GM19455 (cell line): ENCODE results near the gene P3H2.

ENCODE experiments used
- ATAC-seq: cut with Tn5 transposase; IDR thresholded peaks from one replicate; pipeline ENCODE4 v1.9.1; 2021; ENCODE audit not compliant: unreplicated experiment

The P3H2 gene

GRCh38 chr3:189947948-189948723 is 172.6 kb downstream of the P3H2 start:
- no peak for ATAC-seq

DNA sequence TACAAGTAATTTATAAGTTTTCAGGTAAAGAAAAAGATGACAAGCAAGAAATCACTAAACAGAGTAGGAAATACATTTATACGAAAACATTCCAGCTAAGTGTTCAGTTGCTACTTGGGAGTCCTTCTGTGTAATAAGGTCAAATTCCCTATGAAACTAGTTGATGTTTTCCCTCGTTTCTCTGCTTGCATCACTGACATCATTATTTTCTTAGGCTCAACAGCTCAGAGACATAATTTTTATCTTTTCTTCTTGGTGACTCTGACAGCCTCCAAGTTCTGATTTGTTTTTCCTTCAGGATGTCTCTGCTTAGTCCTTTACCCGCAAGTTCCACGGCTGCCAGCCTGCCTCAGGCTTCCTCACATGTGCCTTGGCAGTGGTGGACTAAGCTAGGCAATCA is 173.6 kb downstream of the P3H2 start:
- no peak for ATAC-seq

- no peak for ATAC-seq
Measured at GRCh38 chr3:189945935-189946709, 174.6 kb downstream of the P3H2 start.

DNA sequence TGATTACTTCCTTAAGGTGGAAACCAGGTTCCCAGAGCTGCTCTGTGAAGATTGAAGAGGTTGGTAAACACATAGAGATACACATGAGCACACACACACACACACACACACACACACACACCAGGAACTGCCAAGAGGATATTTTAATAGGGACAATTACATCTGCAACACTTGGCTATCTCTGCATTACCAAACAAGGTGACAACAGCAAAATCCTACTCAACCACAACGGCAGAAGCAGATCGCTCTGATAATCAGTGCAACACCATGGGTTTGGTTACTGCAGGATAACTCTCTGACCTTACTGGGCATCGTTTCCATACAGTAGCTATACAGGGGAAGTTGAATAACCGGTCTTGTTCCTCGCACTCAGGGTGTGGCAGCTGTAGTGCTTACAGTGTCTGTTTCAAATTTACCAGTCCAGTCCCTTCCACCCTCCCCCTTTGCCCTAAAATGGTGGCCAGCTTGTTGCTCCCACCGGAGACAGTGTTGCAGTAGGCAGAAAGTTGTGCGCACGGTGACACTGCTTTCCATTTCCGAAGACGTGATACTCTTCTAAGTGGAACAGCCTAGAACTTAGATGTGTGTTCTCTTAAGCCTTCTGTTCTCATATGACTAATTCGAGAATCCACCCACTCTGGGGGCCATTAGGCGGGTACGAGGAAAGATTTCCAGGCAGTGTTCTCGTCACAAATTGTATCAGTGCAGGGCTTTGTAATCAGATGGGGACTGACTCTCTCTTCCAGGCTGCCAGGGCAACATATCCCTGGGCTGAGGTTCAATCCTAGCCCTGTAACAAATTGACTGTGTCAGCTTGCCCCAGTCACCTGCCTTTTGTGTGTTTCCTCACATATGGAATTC is 176.2 kb downstream of the P3H2 start:
- ATAC-seq = no peak

- ATAC-seq = no peak
Measured at GRCh38 chr3:189942948-189943347, 177.7 kb downstream of the P3H2 start.

- ATAC-seq = no peak
Measured at GRCh38 chr3:189941679-189942078, 179.0 kb downstream of the P3H2 start.

DNA sequence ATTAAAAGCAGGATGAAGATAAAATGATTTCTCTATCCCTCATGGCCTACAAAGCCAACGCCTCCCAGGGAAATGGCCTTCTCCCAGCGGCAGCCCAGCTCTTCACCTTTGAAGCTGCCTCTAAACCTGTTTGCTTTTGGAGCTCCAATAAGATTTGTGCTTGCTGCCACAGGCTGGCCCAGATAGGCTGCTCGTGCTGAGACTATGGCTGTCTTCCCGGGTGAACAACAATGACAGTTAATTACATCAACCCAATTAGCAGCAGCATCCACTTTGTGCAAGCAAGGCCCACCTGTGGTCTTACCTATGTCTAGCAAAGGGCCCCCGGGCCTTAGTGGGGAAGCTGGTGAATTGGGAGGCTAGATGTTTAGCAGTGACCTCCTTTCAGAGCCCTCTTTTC is 179.6 kb downstream of the P3H2 start:
- no peak for ATAC-seq

DNA sequence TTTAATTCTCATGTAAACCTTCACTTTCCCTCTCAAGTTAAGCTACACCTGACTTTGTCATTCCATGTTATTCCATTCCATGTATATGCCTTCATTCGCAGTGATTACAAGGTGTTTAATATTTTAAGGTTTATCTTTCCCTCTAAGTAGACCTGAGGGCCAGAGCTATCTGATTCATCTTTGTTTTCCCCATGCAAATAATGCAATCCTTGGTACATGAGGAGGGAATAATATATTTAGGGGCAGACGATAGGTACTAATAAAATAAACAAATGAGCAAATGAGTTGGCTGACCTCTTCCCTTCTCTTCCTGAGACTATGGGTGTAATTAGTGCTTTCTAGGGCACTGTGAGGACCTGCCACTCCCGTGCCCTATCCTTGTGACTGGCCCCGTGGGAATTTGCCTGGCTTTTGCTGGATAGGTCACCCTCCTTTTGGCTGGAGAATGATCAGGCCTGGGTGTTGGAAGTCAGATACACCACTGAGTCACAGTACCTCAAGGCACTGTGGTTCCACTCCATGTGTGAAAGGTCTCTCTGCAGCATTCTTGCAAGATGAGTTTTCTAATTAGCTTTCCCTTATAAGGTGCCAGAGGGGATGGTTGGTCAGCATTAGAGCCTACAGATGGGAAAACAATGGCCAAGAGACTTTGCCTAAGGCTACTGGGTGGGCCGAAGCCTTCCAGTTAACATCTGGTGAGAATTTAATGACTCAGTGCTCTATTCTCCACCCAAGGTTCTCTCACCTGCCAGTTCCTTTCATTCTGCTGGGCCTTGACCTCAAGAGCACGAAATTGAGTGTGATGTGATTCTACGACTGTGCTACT is 183.2 kb downstream of the P3H2 start:
- ATAC-seq = no peak

DNA sequence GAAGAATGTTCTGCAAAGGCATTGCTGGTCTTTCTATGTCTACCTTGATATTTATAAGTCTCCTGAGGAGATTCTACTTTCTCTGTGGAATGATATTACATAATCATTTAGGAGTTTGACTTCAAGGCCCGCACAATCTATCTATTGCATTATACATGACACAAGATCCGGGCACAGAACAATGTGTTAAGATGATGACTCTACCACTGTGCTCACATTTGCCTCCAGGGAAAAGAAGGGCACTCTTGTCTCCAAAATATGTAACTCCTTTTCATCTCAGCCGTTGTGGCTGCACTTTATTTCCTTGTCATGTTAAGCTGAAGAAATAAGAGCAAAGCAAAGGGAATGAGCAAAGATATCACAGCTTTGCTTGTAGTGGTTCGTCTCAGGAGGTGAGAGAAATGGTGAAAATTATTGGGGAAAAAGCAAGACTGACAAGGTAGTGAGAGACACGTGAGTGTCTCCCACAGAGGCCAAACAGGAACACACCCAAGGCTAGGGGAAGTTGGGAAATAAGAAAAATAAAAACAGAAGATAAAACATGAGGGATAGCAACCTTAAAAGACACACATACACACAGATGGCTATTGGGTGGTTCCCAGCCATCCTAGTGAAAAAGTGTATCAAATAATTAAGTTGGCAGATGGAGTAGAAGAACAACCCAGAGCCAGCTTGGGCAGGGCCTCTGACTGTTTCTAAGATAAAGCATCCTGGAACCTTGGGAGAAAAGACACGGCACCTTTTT is 184.3 kb downstream of the P3H2 start:
- no peak for ATAC-seq

DNA sequence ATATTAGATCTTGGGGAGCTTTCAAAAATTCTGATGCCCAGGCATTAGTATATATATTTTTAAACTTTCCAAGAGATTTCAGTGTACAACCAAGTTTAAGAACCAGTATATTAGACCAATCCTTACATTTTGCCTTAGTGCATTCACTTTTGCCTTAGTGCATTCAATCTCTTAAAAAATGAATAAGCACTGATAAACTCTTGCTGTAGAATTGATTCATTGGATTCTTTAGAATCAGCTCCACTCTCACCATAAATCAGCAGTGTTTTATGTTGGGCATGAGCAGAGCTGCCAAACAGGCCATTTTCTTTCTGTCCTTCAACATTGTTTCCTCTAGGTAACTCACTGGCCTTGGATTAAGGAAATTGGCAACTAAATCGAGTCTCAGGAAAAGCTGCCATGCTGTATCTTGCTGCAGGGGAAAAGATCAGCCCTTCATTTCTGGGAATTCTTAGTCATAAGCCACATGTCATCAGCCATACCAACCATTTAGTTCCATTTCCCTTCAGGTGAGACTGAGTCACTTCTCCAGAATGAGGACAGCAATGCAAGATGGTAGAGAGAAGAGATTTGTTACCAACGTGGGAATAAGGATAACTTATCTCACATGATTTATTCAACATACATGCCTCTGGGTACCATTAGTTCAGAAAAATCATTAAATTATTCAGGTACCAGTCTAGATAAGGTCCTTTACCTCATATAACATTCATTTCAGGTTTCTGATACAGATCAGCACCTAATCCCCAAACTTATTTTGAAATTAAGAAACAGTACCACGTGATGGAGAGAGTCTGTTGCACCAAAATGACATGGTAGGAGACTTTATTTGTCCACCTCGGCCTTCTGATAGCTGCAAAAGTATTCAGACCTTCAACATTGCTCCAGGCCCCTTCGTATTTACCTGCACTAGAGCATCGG is 192.5 kb downstream of the P3H2 start:
- ATAC-seq = no peak

- ATAC-seq = no peak
Measured at GRCh38 chr3:189921770-189922169, 198.9 kb downstream of the P3H2 start.

DNA sequence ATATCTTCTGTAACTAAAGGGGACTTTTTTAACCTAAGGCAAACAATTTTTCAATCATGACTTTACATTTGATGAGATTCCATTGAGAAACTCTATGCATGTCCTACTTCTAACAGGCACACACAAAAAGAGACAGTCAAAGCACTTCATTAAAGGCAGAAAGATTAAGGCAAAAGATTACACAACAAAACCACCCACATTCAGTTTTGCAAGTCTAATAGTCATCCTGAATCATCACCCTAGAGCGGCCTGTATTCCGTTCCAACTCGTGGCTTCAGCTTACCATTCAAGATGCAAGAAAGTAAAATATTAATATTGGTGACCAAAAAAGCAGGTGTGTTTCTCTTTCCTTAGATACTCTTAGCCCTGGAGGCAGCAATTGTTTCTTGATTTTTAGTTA is 205.9 kb downstream of the P3H2 start:
- no peak for ATAC-seq

GRCh38 chr3:189911001-189911400 is 209.7 kb downstream of the P3H2 start:
- ATAC-seq = no peak

- ATAC-seq = no peak
Measured at GRCh38 chr3:189909573-189909972, 211.1 kb downstream of the P3H2 start.

DNA sequence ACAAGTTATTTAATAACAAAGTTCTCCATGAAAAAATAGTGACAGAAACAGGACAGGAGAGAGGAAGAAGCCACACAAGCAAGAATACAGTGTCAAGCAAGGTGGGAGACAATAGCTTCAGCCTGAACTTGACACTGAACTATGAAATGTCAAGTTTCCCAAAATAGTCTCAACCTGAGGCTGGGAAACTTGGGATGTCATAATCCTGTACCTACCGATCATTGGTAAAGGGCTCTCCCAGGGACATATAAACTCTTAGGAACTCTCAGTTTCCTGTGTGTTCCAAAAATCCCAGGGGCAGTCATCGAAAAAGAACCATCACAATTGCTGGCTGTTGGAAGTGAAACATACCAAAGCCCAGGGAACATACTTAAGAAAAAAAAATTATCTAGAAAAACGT is 211.6 kb downstream of the P3H2 start:
- ATAC-seq = no peak

GRCh38 chr3:189908646-189909045 is 212.1 kb downstream of the P3H2 start:
- ATAC-seq = no peak

GRCh38 chr3:189907803-189908202 is 212.9 kb downstream of the P3H2 start:
- no peak for ATAC-seq
